Measurements from ENCODE around the gene PITPNB.

DNA sequence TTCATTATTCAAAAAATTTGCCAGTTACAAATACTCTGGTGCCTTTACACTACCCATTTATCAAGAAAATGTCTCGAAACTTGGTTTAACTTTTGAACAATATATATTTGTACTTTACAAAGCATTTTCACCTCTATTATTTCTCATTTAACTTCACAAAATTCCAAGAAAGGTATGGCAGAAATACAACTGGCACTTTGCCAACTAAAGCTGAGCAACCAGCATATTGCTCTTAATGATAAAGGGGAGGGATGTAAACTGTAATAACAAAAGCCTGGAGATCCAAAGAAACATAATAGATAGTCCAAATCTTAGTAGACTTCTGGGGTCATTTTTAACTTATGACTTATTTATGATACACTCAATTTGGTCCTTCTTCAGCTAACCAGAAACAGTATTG lies 7.7 kb downstream of the PITPNB start:
- no peak for TF ChIP-seq CTCF (IDR thresholded peaks at IDR 0.05)
- no peak for TF ChIP-seq EP300 (IDR thresholded peaks at IDR 0.05)
- TF ChIP-seq POLR2A (IDR thresholded peaks at IDR 0.05), result no peak
- no peak for TF ChIP-seq POLR2AphosphoS5 (IDR thresholded peaks at IDR 0.05)

Data from suprapubic skin (tissue), 4 donors.